NCI-H82 treated with DMSO at 0.1 percent for 48 hours (cell line): ENCODE measurements around the gene DCUN1D1.

Source experiments
- DNase-seq: peaks from one replicate; lab custom pipeline; 2025; ENCODE audit not compliant: unreplicated experiment; lab: John Stamatoyannopoulos, UW

The DCUN1D1 gene

GRCh38 chr3:182972387-182972786 is 8.0 kb downstream of the DCUN1D1 start:
- DNase-seq: no peak

- DNase-seq: no peak
Observed at GRCh38 chr3:182971637-182972036, 8.7 kb downstream of the DCUN1D1 start.

- no peak for DNase-seq
Observed at GRCh38 chr3:182970811-182971418, 9.4 kb downstream of the DCUN1D1 start.

GRCh38 chr3:182969853-182970252 is 10.5 kb downstream of the DCUN1D1 start:
- DNase-seq: no peak

- DNase-seq: no peak
Observed at GRCh38 chr3:182969277-182969676, 11.1 kb downstream of the DCUN1D1 start.

- DNase-seq: no peak
Observed at GRCh38 chr3:182967218-182968204, 12.8 kb downstream of the DCUN1D1 start.

DNA sequence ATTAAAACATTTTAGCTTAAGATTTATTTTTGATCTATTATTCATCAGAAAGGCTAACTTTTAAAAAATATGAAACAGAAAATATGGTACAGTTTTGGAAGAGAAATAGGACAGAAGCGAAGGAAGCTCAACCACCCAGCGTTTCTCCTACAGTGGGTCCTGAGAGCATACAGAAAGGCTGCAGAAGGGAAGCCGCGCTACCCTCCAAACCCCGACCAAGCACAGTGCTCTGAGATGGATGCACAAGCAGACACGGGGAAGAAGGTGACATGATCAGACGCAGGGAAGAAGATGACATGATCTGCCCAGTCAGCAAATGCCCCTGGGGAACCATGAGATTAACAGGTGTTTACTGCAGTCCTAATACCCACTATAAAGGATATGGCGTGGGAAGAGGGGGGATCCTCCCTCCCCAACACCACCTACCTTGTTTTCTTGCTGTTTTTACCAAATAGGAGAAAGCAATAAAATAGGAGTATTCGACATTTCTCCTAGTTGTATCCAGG is 14.4 kb downstream of the DCUN1D1 start:
- DNase-seq: no peak

DNA sequence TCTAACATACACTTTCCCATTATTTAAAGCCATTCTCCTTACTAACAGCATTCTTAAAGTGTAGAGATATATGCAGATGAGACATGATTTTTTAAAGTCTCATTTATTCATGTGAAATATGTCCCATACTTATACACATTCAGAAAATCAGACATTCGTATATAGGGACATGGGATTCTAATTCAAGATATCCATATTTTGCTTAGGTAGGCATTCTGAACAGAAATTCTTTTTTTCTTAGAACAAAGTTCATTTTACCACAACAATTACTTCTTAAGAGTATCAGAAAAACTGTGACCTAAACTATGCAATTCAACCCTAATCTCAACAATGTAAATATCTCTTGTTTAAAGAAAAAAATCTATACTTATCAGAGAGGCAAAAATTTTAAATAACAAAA is 16.2 kb downstream of the DCUN1D1 start:
- DNase-seq: no peak

GRCh38 chr3:182962166-182962565 is 18.2 kb downstream of the DCUN1D1 start:
- DNase-seq: no peak

DNA sequence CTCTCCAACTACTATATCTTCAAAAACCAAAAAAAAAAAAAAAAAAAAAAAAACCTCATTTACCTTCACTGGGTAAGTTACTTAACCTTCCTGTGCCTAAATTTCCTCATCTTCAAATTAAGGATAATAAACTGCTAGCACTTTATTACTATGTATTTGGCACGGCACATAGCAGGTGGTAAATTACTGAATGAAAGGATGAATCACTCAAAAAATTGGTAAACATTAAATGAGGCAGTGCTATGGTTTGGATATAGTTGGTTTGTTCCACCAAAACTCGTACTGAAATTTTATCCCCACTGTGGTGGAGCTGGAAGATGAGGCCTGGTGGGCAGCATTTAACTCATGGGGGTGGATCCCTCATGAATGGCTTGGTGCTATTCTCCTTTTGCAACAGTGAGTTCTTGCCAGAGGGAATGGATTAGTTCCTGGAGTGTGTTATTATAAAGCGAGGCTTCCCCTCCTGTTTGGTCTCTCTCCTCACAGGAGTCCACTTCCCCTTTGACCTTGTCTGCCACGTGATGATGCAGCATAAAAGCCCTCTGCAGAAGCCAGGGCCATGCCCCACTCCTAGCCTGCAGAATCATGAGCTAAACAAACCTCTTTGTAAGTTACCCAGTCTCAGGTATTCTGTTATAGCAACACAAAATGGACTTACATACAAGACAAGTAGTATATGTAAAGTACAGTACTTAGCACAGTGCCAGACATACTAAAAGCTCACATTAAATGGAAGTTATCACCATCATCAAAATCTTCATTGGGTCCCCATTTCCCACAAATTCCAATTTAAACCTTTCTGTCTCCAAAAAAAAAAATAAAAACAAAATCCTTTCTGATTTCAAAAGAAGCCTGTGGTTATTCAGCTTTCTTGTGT is 20.6 kb downstream of the DCUN1D1 start:
- no peak for DNase-seq

GRCh38 chr3:182957676-182958266 is 22.6 kb downstream of the DCUN1D1 start:
- no peak for DNase-seq

- no peak for DNase-seq
Observed at GRCh38 chr3:182957226-182957625, 23.1 kb downstream of the DCUN1D1 start.

DNA sequence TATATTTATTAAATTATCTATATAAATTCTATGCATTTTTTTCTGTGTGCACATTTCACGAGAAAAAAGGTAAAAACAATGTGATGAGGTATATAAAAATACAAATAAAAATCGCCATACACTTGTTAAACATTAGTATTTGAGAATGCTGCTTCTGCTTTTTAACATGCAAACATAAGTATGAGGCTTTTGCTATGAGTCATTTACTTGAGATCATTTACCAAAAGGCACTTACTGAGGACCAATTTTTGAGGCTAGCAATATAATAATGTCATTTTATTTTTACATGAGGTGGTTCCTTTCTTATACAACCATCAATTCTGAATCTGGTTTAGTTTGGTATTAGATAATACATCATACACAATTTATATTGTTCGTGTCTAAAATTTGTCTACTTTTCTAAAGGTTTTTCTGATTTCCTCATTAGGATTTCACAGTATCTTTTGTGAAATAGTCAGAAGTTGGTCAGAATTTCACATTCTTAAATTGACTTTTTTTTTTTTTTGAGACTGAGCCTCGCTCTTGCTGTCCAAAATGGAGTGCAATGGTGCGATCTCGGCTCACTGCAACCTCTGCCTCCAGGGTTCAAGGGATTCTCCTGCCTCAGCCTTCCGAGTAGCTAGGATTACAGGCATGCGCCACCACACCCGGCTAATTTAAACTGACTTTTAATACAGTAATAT is 25.6 kb downstream of the DCUN1D1 start:
- no peak for DNase-seq

- no peak for DNase-seq
Observed at GRCh38 chr3:182949688-182950087, 30.6 kb downstream of the DCUN1D1 start.

- no peak for DNase-seq
Observed at GRCh38 chr3:182948305-182948704, 32.0 kb downstream of the DCUN1D1 start.

DNA sequence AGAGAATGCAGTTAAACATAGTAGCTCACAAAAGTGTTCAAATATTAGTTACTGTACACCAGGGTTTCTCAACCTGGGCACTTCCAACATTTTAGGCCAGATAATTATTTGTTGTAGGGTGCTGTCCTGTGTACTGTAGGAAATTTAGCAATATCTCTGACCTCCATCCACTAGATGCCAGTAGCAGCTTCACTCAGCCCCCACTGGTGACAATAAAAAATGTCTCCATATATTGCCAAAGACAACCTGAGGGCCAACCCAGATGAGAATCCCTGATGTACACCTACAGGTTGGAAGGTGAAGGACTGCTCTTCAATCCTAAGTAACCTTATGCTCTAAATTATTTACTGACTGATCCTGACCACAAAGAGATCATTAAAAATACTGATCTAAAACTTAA is 32.5 kb downstream of the DCUN1D1 start:
- no peak for DNase-seq

GRCh38 chr3:182941719-182942118 is 38.6 kb downstream of the DCUN1D1 start:
- no peak for DNase-seq

DNA sequence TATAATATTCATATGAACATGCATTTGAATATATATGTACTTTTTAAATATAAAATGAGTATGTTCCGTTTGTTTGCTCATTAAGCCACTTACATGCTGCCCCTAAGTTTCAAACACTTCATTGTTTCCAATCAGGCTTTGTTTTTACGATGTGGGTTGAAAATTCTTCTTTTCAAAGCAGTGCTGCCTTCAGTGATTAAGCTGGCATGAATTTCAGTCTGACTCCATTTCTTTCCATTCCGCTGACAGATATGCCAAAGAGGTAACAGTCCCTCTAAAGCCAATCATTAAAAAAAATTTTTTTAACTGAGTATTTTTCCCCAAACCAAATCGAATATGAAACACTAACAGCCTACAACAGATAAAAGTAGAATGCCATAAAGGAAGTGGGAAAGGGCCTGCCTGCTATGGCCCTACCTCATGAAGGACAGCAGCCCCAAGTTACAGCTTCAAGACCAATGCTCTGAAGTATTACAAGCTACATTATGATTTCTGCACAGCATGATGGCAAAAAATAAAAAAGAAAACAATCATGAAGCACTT is 40.0 kb downstream of the DCUN1D1 start:
- DNase-seq: no peak

- no peak for DNase-seq
Observed at GRCh38 chr3:182937293-182938051, 42.9 kb downstream of the DCUN1D1 start.
